HEK293 (cell line): ENCODE data around the gene ARL13A.

Experiments
- CTCF ChIA-PET: fragments of 350-600 bp; formaldehyde crosslinking; extraction: SDS; loops from one replicate; lab custom pipeline; 2021; ENCODE audit warnings: antibody characterized with exemption; lab: Yijun Ruan, JAX
- POLR2A ChIA-PET: fragments of 300-600 bp; formaldehyde crosslinking; extraction: SDS; loops from one replicate; lab custom pipeline; 2020; ENCODE audit warnings: antibody characterized with exemption, inconsistent platforms; lab: Yijun Ruan, JAX
- H3K27ac ChIP-seq: fragments of 200-500 bp; sonication (Bioruptor generic); 2 replicates; pipeline ENCODE4 v1.5.1; 2014; ENCODE audit warnings: low read depth, low read length, control low read depth, inconsistent platforms; ENCODE audit errors: extremely low read depth
- H3K36me3 ChIP-seq, 2 experiments: fragments of 200-500 bp in 1 of 2; sonication (Bioruptor generic) in 1 of 2; 1 replicate in 1 of 2; 2 replicates in 1 of 2; pipeline ENCODE4 v1.5.1; 2014 to 2017; ENCODE audit warnings: inconsistent platforms in 2 of 2, low read length in 2 of 2; ENCODE audit not compliant: control insufficient read depth in 2 of 2, insufficient read depth in 1 of 2
- H3K4me1 ChIP-seq: fragments of 200-500 bp; sonication (Bioruptor generic); 2 replicates; pipeline ENCODE4 v1.5.1; 2014; ENCODE audit warnings: mild to moderate bottlenecking, low read length, inconsistent platforms; ENCODE audit not compliant: control insufficient read depth, insufficient read depth
- H3K4me3 ChIP-seq: 2 replicates; pipeline ENCODE4 v1.5.1; 2011; ENCODE audit warnings: low read depth, mild to moderate bottlenecking, control low read depth, low read length, moderate library complexity
- H3K9me3 ChIP-seq: fragments of 200-500 bp; sonication (Bioruptor generic); 2 replicates; pipeline ENCODE4 v1.5.1; 2014; ENCODE audit warnings: low read depth, low read length, inconsistent platforms; ENCODE audit not compliant: control insufficient read depth, insufficient read depth
- HIC1 ChIP-seq: fragments of 450-650 bp; formaldehyde crosslinking; IDR thresholded peaks from 2 replicates; pipeline ENCODE4 v1.5.1; 2016; ENCODE audit warnings: missing biosample characterization, missing genetic modification characterization
- KLF9 ChIP-seq: fragments of 450-650 bp; formaldehyde crosslinking; IDR thresholded peaks from 2 replicates; pipeline ENCODE4 v1.5.1; 2016; ENCODE audit warnings: missing biosample characterization, missing genetic modification characterization, low read depth
- MYNN ChIP-seq: fragments of 450-650 bp; formaldehyde crosslinking; IDR thresholded peaks from 2 replicates; pipeline ENCODE4 v1.5.1; 2016; ENCODE audit warnings: missing biosample characterization, missing genetic modification characterization, borderline replicate concordance
- PBX3 ChIP-seq: sonication (generic); formaldehyde crosslinking; IDR thresholded peaks from 2 replicates; pipeline ENCODE4 v1.8.1; 2022; ENCODE audit warnings: mild to moderate bottlenecking, moderate library complexity, missing genetic modification reagents
- SETDB1 ChIP-seq: IDR thresholded peaks from one replicate; pipeline ENCODE4 v1.6.1; 2017; ENCODE audit warnings: mild to moderate bottlenecking, low read length, moderate library complexity, mixed read lengths; ENCODE audit not compliant: insufficient read length
- SP7 ChIP-seq: fragments of 450-650 bp; formaldehyde crosslinking; IDR thresholded peaks from 2 replicates; pipeline ENCODE4 v1.5.1; 2016; ENCODE audit warnings: missing biosample characterization, missing genetic modification characterization
- TRIM28 ChIP-seq: IDR thresholded peaks from 2 replicates; pipeline ENCODE4 v1.6.1; 2011; ENCODE audit warnings: low read length, control low read depth, borderline replicate concordance
- ZBTB10 ChIP-seq: fragments of 450-650 bp; formaldehyde crosslinking; IDR thresholded peaks from 2 replicates; pipeline ENCODE4 v1.5.1; 2016; ENCODE audit warnings: missing biosample characterization, missing genetic modification characterization
- ZNF155 ChIP-seq: fragments of 450-650 bp; formaldehyde crosslinking; IDR thresholded peaks from 2 replicates; pipeline ENCODE4 v1.5.1; 2016; ENCODE audit warnings: missing biosample characterization, missing genetic modification characterization
- ZNF223 ChIP-seq: fragments of 450-650 bp; formaldehyde crosslinking; IDR thresholded peaks from 2 replicates; pipeline ENCODE4 v1.5.1; 2016; ENCODE audit warnings: missing biosample characterization, missing genetic modification characterization
- ZNF324 ChIP-seq: fragments of 450-650 bp; formaldehyde crosslinking; IDR thresholded peaks from 2 replicates; pipeline ENCODE4 v1.5.1; 2016; ENCODE audit warnings: missing biosample characterization, missing genetic modification characterization
- ZNF37A ChIP-seq: fragments of 450-650 bp; IDR thresholded peaks from 2 replicates; pipeline ENCODE4 v1.5.1; 2018; ENCODE audit warnings: missing biosample characterization, missing genetic modification characterization
- ZNF416 ChIP-seq: fragments of 450-650 bp; formaldehyde crosslinking; IDR thresholded peaks from 2 replicates; pipeline ENCODE4 v1.5.1; 2016; ENCODE audit warnings: missing biosample characterization, missing genetic modification characterization
- ZNF558 ChIP-seq: fragments of 450-650 bp; formaldehyde crosslinking; IDR thresholded peaks from 2 replicates; pipeline ENCODE4 v1.5.1; 2016; ENCODE audit warnings: missing biosample characterization, missing genetic modification characterization
- ZNF621 ChIP-seq: fragments of 450-650 bp; formaldehyde crosslinking; IDR thresholded peaks from 2 replicates; pipeline ENCODE4 v1.5.1; 2017; ENCODE audit warnings: missing biosample characterization, missing genetic modification characterization
- ZNF704 ChIP-seq: fragments of 450-650 bp; formaldehyde crosslinking; IDR thresholded peaks from 2 replicates; pipeline ENCODE4 v1.5.1; 2016; ENCODE audit warnings: missing biosample characterization, missing genetic modification characterization
- TF ChIP-seq, protein P1 (sequence below): fragments of 450-650 bp; formaldehyde crosslinking; IDR thresholded peaks from 2 replicates; pipeline ENCODE4 v1.5.1; 2016; ENCODE audit warnings: missing biosample characterization, missing genetic modification characterization
- TF ChIP-seq, protein P2 (sequence below): fragments of 450-650 bp; formaldehyde crosslinking; IDR thresholded peaks from 2 replicates; pipeline ENCODE4 v1.5.1; 2016; ENCODE audit warnings: missing biosample characterization, missing genetic modification characterization, borderline replicate concordance

ARL13A gene

DNA sequence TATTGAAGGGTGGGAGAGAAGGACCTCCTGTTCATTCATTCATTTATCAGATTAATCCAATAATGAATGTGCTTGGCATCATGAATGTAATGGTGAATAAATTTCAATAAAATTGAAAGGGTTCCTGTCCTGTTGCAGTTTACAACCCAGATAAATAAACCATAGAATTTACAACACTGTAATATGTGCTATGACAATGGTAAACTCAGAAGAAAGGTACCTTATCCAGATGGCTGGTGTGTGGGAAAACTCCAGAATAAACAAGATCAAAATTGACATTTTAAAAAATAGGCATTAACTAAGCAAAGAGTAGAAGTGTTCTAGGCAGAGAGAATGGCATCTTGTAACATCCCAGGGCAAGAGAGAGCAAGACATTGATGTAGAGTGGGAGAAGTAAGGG is 15.3 kb downstream of the ARL13A start:
- Histone ChIP-seq H3K4me1 (no peaks in the 10 kb centered on the region), H3K4me3 (no peak overlapping the region), H3K36me3 (no peaks in the 10 kb centered on the region; a peak in 1 of 3 replicates), H3K27ac (no peak overlapping the region), H3K9me3 (no peaks in the 10 kb centered on the region)
- CTCF ChIA-PET = interaction anchor here (0.6 to 0.7 kb wide), 2 partner anchors 10 to 670 kb away, joined by 3 read pairs; no protein-coding TSS in a partner anchor
- POLR2A ChIA-PET = no interaction called here
- TF ChIP-seq, protein P1, sequence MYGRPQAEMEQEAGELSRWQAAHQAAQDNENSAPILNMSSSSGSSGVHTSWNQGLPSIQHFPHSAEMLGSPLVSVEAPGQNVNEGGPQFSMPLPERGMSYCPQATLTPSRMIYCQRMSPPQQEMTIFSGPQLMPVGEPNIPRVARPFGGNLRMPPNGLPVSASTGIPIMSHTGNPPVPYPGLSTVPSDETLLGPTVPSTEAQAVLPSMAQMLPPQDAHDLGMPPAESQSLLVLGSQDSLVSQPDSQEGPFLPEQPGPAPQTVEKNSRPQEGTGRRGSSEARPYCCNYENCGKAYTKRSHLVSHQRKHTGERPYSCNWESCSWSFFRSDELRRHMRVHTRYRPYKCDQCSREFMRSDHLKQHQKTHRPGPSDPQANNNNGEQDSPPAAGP (tag by site-specific recombination) = no peak
- TF ChIP-seq TRIM28 (no peak), ZNF155 (tag by site-specific recombination) (no peak), ZNF704 (tag by site-specific recombination) (no peak), ZNF621 (tag by site-specific recombination) (no peak), ZNF223 (no peak), KLF9 (tag by site-specific recombination) (no peak), ZNF37A (tag by site-specific recombination) (no peak), ZBTB10 (tag by site-specific recombination) (no peak), HIC1 (no peak), PBX3 (CRISPR knock-in tag) (no peak), ZNF558 (tag by site-specific recombination) (no peak), SETDB1 (no peak), SP7 (no peak), ZNF324 (tag by site-specific recombination) (no peak), MYNN (no peak), ZNF416 (no peak)
- TF ChIP-seq, protein P2, sequence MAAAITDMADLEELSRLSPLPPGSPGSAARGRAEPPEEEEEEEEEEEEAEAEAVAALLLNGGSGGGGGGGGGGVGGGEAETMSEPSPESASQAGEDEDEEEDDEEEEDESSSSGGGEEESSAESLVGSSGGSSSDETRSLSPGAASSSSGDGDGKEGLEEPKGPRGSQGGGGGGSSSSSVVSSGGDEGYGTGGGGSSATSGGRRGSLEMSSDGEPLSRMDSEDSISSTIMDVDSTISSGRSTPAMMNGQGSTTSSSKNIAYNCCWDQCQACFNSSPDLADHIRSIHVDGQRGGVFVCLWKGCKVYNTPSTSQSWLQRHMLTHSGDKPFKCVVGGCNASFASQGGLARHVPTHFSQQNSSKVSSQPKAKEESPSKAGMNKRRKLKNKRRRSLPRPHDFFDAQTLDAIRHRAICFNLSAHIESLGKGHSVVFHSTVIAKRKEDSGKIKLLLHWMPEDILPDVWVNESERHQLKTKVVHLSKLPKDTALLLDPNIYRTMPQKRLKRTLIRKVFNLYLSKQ (tag by site-specific recombination) = no peak
